GOT3 (cell line): ENCODE measurements around the gene CSTF3.
"Not testable (repeated sequence)": the region's sequence is repeated elsewhere in the genome, so short reads cannot be mapped to it uniquely, and the experiment has no call there.

Source experiments
- DNase-seq: peaks from one replicate; lab custom pipeline; 2025; ENCODE audit warnings: mixed read lengths; lab: John Stamatoyannopoulos, UW

CSTF3 gene

DNA sequence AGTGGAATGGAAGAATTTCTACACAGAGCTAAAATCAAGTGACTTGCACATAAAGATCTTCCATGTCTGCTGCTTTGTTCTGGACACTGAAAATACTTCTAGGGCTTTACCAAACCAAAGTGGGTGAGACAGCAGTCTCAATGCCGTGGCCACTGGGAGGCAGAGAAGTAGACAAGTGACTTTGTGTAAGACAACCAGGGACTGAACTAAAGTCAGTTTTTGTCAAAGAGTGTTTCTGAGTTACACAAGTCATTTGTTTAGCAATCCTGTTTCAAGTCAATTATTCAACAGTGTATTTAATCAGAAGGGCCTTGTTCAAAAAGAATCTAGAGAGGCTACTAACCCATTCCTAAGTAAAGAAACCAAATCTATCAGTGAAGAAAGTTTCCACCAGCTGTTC is 75.3 kb downstream of the CSTF3 start:
- DNase-seq: no peak

DNA sequence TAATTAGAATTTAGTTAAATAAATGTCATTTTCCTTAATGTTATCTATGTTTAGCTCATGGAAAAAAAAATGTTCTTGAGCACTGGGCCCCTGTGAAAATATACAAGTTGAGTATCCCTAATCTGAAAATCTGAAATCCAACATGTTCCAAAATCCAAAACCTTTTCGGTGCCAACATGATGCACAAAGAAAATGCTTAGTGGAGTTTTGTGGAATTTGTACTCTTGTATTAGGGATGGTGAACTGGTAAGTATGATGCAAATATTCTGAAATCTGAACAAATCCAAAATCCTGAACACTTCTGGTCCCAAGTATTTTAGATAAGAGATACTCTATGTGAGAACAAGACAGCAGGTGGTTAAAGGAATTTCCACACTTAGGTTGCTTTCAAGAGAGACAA is 77.4 kb downstream of the CSTF3 start:
- no peak for DNase-seq

DNA sequence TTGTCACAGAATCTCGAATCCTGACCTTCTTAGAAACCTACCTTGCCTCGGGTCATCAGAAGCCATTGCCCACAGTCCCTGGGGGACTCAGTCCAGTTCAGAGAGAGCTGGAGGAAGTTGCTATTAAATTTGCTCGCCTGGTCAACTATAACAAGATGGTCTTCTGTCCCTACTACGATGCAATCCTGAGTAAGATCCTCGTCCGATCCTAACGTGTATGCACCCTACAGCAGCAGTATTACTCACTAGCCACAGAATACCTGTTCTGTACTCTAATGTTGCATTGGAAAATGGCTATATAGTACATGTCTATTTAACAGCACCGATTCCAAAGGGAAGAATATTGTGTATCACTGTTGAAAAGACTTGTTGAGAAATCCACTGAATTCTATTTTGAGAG is 88.8 kb downstream of the CSTF3 start:
- DNase-seq: no peak

DNA sequence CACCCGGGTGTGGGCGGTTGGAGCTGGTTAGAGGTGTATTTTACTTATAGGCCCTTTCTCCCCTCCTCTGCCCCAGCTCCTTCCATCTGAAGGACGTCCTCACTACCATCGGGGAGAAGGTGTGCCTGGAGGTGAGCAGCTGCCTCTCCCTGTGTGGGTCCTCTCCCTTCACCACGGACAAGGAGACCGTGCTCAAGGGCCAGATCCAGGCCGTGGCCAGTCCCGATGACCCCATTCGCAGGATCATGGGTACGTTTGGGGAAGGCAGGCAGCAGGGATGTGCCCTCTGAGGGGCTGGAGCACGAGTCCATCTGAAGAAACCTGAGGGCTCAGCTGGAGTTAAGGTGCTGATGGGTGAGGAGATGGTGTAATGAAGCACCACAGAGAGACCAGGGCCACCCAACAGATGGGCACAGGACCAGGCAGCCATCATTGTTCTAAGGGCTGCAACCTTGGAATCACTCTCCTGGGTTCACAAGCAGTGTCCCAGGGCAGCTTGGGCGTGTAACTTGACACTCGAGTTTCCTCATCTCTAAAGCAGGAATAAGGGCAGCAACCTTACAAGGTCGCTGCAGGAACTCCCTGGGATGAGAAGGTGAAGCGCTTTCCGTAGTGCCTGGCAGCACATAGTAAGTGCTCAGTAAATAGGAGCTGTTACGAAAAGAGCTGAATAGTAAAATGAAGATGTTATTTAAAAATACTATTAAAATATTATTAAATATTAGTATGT is 92.5 kb downstream of the CSTF3 start:
- no peak for DNase-seq

DNA sequence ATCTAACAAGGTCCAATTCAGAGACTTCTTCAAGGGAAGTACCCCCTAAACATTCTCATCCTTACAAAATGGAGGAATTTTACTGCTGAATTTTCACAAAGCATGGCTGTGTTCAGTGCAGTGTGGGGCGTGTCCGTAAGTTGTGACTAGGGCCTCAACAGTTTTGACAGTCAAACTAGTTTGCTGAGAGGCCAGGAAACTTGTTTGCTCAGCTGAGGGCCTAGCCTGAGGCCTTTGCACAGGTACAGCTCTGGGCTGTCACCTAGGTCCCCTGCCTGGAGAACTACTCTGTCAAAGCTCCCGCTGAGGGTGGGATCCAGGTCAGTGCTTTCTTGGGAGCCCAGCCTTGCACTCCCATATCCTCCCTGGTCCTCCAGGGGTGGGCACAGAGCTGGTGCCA is 94.0 kb downstream of the CSTF3 start:
- no peak for DNase-seq

DNA sequence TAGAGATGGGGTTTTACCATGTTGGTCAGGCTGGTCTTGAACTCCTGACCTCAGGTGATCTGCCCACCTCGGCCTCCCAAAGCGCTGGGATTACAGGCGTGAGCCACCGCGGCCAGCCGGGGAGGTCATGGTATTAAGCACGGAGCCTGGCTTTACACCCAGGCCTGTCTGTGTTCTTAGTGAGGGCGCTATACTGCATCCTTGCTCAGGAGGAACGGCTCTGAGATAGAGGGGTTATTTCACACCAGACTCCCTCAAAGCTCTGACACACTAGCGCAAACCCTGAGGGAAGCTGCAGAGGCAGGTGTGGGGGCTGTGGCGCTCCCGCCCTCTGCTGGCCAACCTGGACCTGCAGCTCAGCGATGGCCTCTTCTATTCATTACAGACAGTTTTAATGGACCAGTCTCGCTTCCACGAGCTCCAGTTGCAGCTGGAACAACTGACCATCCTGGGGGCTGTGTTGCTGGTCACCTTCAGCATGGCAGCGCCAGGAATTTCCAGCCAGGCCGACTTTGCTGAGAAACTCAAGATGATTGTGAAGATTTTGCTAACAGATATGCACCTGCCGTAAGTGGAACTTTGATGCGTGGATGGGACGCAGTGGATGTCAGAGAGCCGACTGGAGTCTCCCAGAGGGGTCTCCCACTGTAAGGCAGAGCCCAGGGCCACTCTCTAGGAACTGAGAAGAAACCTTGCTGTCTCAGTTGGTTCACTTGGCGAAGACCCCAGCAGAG is 95.7 kb downstream of the CSTF3 start:
- DNase-seq: peak; percentile 22

DNA sequence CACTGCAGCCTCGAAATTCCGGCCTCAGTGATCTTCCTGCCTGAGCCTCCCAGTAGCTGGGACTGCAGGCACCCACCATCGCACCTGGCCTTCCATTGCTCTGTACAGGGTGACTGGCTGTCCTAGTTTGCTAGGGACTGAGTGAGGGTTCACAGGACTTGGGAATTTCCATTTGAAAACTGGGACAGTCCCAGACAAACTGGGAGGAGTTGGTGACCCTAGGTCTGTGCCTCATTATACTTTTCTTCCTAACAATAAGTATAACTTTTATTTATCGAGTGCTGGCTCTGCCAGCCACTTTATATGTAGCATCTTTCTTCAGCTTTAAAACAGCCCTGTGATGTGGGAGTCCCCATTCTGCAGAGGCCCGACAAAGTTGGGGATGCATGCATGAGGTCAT is 96.4 kb downstream of the CSTF3 start:
- DNase-seq: no peak

DNA sequence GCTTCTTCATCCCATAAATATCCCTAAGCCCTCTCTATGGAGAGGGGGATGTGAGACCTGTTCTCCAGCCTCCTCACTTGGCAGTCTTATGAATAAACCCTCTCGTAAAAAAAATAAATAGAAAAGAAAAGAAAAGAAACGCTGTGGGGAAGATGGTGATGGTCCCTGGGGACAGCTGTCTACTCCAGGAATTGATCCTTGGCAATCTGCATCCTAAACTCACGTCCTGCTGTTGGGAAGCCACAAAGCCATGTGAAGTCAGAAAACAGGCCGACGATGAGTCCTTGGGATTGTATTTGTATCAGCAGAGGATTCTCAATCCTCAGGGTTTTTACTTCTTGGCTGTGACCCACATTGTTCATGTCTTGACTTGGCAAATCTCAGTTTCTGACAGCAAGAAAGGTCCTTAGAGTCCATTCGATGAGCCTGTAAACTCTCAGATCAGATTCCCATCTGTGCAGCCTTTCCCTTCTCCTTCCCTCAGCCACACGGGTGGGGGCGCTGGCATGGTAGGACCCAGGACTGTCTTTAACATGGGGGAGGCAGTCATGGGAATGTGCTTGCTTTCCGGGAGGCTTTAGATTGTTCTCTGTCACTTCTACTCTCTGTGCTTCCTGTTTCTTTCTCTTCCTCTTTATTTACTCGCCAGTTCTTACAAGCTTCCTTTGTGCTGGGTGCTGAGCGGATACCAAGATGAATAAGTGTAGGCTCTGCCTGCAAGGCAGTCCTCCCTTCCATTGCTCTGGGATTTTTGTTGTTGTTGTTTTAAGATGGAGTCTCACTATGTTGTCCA is 97.1 kb downstream of the CSTF3 start:
- no peak for DNase-seq

DNA sequence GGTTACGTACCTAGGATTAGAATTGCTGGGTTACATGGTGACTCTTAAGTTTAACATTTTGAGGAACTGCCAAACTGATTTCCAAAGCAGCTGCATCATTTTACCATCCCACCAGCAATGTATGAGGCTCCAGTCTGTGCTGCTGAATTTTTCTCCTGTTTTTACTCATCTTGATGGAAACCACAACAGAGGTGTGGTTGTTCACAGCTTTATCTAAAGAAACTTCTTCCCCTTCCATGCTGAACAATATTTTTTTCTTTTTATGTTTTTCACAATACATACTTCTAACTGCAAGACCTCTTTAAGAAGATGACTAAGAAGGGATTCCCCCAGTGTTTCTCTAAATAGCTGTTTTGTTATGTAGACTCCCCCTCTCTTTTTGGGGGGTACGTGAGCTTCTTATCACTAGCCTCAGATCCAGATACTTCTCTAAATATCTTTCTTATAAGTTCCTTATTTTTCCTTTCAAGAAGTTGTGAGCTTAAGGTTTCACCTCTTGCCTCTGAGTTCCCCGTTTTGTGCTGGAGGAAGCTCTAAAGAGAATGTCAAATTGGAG is 97.9 kb downstream of the CSTF3 start:
- DNase-seq: no peak

DNA sequence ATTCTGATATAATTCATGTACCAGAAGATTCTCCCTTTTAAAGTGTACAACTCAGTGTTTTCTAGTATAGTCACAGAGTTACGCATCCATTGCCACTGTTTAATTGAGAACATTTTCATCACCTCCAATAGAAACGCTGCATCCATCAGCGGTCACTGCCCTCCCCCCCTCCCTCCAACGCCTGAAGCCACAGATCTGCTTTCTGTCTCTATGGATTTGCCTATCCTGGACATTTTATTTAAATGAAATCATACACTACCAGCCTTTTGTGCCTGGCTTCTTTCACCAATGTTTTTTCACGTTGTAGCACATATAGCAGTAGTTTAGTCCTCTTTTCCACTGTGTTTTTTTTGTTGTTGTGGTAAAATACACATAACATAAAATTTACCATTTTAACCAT is 99.1 kb downstream of the CSTF3 start:
- no peak for DNase-seq

DNA sequence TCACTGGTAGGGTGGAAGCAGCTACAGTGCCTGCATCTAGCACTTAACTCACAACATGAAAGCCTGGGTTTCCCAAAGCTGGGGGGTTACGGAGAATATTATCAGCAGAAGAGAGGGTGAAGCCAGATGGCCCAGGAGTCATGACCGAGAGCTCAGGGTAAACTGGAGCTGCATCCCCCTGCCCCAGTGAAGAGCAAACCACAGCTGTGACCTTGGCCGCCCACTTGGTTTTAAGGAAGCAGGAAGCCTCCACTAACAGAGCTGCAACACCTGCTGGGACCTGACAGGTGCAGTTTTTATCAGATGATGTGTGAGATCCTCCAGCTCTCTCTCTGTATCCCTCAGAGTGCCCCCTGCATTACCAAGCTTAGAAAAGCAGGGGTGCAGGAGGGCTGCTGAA is 101.0 kb downstream of the CSTF3 start:
- DNase-seq: no peak

DNA sequence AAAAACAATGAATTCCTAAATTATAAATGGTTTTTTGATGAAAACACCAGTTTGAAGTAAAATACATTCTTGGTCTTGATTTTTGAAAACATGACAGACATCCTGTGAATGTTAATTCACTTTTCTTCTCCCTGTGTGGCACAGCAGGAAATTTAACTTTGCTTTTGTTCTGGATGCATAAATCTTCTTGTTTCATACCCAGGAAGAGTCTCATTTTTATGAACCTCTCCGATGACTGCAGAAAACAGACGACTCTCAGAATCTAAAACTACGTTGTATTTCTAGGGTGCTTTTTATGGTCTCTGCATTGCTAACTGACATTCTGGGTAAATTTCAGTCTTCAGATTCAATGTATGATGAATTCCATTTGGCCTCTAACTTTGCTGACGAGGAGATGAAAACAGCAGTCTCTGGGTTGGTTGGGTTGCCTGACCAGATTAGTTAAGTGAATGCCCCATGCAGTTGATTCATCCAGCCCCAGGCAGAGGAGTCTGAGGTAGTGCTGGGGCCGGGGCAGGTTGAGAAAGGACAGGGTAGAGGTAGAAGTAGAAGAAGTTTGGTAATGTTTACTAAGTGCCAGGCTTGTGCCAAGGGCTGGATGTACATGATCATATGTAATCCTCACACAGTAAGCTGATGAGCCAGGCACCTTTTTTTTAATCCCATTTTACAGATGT is 101.8 kb downstream of the CSTF3 start:
- DNase-seq: no peak

DNA sequence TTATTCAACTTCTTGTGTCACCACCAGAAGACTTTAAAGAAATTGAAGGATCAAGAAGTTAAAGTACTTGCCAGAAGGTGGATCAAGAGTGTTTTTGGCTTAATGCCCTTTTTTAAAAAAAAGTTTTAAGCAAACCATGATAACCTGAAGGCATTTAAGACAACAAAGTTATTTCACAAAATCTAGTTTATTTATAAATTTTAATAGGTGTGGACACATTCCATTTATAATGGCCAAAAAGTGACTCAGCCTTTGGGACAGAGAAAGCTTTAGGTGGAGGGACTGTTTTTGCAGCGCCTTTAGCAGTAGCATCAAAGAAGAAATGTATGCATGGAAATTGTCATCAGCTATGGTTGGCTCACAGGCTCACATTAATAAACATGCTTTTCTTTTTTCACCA is 104.0 kb downstream of the CSTF3 start:
- no peak for DNase-seq

DNA sequence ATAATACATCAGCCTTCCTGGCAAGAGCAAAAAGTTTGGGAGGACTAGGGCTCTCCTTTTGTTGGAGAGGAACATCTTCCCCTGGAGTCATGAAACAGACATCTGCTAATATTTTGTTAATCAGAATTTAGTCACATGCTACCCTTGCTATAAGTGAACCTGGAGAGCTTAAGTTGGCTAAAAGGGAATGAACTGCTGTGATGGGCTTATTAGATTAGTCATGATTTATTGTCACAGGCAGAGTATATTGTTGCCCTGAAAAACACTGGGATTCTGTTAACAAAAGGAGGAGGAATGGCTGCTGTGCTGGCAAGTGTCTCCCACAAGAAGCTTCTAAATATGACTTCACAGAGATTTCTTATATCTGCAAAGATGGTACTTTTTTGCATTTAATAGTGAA is 105.9 kb downstream of the CSTF3 start:
- no peak for DNase-seq

DNA sequence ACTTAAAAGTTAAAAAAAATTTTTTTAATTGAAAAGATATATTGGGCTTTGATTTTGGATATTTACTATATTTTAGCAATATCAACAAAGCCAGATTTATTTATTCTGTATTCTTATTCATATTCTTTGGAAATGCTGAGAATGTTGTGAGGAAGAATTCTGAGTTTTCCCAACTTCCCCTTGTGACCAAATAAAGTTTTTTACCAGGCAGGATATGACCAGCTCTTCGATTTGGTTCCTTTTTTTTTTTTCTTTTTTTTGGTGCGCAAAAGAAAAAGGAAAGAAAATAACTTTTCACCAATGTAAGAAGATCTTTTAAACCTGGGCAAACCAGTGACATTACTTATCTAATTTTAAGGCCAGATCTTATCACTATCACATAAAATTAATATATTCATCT is 109.0 kb downstream of the CSTF3 start:
- DNase-seq: no peak

DNA sequence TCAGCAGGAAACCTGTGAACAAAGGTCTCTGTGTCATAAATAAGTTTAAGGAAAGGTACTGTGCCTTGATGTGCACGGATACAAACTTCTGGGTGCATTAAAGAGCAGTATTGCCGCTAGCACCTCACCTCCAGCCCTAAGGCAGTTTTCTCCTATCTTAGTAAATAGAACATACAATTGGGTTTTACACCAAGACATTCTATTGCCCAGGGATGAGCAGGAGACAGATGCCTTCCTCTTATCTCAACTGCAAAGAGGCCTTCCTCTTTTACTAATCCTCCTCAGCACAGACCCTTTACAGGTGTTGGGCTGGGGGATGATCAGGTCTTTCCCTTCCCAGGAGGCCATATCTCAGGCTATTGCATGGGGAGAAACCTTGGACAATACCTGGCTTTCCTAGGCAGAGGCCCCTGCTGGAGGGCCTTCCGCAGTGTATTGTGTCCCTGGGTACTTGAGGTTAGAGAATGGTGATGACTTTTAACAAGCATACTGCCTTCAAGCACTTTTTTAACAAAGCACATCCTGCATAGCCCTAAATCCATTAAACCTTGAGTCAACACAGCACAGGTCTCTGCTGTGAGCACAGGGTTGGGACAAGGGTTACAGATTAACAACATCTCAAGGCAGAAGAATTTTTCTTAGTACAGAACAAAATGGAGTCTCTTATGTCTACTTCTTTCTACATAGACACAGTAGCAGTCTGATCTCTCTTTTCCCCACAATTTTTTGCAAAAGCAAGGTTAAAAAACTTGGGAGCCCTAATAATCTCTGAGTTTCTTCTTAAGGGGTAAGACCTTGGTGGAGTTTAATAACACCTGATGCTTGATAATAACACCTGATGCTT is 111.5 kb downstream of the CSTF3 start:
- DNase-seq: not testable (repeated sequence)

DNA sequence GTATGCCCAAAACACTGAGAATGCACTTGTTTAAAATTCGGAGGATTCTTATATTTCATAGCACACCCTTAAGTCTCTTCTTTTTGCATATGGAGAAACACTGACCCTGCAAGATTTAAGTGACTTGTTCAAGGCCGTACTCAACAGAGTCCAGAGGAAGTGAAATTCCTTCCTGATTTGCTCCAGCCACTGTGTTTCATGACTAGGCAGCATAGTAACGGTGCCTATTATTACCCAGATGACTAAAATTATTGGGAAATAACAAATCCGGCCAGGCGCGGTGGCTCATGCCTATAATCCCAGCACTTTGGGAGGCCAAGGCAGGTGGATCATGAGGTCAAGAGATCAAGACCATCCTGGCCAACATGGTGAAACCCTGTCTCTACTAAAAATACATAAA is 112.6 kb downstream of the CSTF3 start:
- DNase-seq: not testable (repeated sequence)

DNA sequence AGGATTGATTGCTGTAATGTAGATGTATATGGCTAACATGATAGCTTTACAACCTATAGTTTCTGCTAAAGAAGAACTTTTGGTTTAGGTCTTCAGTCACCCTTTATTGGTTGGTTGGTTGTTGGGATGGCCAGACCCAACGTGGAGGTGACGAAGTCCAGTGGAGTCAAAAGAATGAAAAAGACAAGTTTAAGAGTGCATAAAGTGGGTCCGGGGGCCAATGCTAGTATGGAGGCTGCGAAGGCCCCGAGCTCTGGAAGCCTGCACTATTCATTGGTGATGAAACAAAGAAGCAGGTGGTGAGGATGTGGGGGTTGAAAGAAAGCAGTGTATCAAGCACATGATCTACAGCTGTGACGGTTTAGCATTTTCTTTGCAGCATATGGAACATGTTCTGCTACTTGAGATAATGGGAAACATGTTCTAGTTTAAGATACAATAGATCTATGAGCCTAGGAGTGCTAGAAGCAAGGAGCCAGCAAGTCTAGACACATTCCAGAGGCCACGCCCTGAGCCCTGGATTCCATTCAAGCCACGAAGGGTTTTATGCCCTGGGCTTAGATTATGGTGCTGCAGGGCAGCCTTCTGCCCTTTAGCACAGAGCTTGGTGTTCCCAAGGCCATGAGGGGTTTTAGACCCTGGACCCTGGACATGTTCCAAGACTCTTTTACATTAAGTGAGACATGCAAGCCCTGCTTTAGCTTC is 115.6 kb downstream of the CSTF3 start:
- no peak for DNase-seq

DNA sequence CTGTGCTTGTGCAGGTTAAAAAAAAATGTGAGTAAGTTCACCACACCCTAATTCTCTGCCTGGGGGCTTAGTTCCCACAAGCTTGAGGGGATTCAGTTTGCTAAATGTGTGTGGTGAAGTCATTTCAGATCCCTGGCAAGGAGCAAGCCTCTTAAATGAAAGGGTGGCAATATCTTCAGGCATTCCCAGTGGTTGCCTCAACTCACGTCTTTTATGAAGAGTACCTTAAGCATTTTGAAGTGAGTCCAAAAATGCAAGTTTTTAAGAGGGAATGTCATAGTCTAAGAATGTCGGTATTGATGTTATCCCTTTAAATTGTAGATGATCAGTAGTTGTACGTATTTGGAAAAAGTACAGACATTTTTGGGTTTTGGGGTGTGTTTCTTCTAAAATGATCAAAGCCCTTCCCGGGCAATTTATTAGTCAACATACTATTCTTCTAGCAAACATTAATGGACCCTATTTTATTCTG is 117.0 kb downstream of the CSTF3 start:
- DNase-seq: no peak

DNA sequence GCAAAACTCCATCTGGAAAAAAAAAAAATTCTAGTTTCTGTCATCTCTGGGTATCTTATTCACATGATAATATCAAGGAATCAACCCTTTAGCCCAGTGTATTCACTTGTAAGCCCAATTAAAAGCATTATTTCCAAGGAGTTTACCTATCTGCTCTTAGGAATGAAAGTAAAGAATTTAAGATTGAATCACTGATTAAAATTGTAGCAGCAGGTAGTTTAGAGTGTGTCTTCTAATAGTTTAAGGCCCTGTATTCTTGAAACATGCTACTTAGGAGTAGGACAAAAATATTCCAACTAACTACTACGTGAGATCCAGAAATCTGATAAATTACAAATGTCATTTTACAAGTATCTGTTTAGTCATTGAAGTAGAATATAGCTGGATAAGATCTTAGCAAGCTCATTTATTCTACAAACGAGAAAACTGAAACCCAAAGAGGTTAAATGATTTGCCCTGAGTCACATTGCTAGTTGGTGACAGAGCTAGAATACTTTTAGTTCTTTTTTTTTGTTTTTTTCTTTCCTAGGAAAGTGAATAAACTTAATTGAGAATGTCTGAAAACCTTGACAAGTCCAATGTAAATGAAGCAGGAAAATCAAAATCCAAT is 118.0 kb downstream of the CSTF3 start:
- no peak for DNase-seq
